ENCODE results near the gene OTOP1. TPM values are rescaled to one million over a fixed set of nuclear protein-coding genes. Genes with fewer than 3 reads are reported as not detected.

Gene OTOP1
- polyA plus RNA-seq, 1 donor from 2014 or later = 0.16 TPM

DNA sequence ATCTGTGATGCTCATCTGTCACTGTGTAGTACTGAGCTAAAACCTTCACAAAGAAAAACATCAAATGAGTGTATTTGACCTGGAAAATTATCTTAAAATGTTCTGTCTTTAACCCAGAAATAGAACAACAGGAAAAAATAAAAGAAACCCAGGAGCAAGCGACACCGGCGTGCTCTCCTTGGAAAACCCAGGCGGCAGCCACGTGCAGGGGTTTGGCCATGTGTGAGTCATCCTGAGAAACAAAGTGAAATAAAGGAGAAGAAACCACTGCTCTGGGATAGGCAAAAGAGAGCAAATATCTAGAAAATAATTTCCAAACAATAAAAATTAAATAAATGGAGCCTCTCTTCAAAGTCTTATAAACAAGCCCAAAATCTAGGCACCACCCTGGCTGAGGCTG is 41.3 kb upstream of the OTOP1 start:
- H3K27ac ChIP-seq (ENCODE audit: low read length) = no peak overlapping the region
- H3K4me3 ChIP-seq (ENCODE audit: low read length) = no peak overlapping the region
- H3K36me3 ChIP-seq (ENCODE audit: insufficient read depth, low read length) = no peaks in the 10 kb centered on the region
- TF ChIP-seq POLR2AphosphoS5 (IDR thresholded peaks at IDR 0.05) (no peak), EZH2 (IDR thresholded peaks at IDR 0.05; ENCODE audit: borderline replicate concordance, insufficient read depth, low read length, poor library complexity, severe bottlenecking) (no peak), TAF1 (IDR thresholded peaks at IDR 0.05; ENCODE audit: low read depth) (no peak), RAD21 (conservative IDR thresholded peaks at IDR 0.05) (no peak), MXI1 (conservative IDR thresholded peaks at IDR 0.05; ENCODE audit: poor library complexity, severe bottlenecking) (no peak), SMC3 (conservative IDR thresholded peaks at IDR 0.05; ENCODE audit: poor library complexity) (no peak)
- TF ChIP-seq, protein P1, sequence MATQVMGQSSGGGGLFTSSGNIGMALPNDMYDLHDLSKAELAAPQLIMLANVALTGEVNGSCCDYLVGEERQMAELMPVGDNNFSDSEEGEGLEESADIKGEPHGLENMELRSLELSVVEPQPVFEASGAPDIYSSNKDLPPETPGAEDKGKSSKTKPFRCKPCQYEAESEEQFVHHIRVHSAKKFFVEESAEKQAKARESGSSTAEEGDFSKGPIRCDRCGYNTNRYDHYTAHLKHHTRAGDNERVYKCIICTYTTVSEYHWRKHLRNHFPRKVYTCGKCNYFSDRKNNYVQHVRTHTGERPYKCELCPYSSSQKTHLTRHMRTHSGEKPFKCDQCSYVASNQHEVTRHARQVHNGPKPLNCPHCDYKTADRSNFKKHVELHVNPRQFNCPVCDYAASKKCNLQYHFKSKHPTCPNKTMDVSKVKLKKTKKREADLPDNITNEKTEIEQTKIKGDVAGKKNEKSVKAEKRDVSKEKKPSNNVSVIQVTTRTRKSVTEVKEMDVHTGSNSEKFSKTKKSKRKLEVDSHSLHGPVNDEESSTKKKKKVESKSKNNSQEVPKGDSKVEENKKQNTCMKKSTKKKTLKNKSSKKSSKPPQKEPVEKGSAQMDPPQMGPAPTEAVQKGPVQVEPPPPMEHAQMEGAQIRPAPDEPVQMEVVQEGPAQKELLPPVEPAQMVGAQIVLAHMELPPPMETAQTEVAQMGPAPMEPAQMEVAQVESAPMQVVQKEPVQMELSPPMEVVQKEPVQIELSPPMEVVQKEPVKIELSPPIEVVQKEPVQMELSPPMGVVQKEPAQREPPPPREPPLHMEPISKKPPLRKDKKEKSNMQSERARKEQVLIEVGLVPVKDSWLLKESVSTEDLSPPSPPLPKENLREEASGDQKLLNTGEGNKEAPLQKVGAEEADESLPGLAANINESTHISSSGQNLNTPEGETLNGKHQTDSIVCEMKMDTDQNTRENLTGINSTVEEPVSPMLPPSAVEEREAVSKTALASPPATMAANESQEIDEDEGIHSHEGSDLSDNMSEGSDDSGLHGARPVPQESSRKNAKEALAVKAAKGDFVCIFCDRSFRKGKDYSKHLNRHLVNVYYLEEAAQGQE (IDR thresholded peaks at IDR 0.05; ENCODE audit: borderline replicate concordance) = no peak
- H3K79me2 ChIP-seq (replicated peaks; ENCODE audit: insufficient read depth, low read length) = no peaks in the 10 kb centered on the region
- no peaks in the 10 kb centered on the region for H4K20me1 ChIP-seq (ENCODE audit: insufficient read depth)
- no peaks in the 10 kb centered on the region for H3K9me3 ChIP-seq (ENCODE audit: low read length)
- no peak overlapping the region for H3K4me2 ChIP-seq (ENCODE audit: low read length)
- H3F3A ChIP-seq (ENCODE audit: insufficient read depth, low read length, poor library complexity, severe bottlenecking) = no peaks in the 10 kb centered on the region
- no peak overlapping the region for H2AFZ ChIP-seq (ENCODE audit: low read depth, low read length)
- H3K9me2 ChIP-seq (ENCODE audit: insufficient read depth, low read length) = no peaks in the 10 kb centered on the region
- H3K9ac ChIP-seq (ENCODE audit: low read length) = no peak overlapping the region
- no peaks in the 10 kb centered on the region for H3K27me3 ChIP-seq (ENCODE audit: insufficient read depth, low read depth, low read length)

DNA sequence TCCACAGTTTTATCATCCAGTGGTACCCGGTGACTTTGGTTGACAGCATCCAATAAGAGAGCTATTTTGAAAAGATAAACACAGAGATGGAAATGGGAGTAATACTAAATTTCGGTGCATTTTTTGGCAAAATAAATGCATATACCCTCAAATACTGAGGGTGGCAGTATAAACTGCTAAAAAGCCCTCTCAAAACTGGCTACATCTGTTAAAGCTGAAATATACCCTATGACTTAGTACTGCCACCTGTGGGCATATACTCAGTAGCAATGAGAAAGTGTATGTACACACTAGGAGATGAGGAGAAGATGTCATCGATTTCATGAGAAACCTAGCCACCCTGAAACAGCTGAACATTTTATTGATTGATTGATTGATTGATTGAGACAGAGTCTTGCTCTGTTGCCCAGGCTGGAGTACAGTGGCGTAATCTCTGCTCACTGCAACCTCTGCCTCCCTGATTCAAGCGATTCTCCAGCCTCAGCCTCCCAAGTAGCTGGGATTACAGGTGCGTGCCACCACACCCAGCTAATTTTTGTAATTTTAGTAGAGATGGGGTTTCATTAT is 33.5 kb upstream of the OTOP1 start:
- TF ChIP-seq, protein P2, sequence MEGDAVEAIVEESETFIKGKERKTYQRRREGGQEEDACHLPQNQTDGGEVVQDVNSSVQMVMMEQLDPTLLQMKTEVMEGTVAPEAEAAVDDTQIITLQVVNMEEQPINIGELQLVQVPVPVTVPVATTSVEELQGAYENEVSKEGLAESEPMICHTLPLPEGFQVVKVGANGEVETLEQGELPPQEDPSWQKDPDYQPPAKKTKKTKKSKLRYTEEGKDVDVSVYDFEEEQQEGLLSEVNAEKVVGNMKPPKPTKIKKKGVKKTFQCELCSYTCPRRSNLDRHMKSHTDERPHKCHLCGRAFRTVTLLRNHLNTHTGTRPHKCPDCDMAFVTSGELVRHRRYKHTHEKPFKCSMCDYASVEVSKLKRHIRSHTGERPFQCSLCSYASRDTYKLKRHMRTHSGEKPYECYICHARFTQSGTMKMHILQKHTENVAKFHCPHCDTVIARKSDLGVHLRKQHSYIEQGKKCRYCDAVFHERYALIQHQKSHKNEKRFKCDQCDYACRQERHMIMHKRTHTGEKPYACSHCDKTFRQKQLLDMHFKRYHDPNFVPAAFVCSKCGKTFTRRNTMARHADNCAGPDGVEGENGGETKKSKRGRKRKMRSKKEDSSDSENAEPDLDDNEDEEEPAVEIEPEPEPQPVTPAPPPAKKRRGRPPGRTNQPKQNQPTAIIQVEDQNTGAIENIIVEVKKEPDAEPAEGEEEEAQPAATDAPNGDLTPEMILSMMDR (IDR thresholded peaks at IDR 0.05; ENCODE audit: poor library complexity, severe bottlenecking) = no peak
- TF ChIP-seq EP300 (conservative IDR thresholded peaks at IDR 0.05; ENCODE audit: poor library complexity, severe bottlenecking) (no peak), EZH2 (IDR thresholded peaks at IDR 0.05; ENCODE audit: borderline replicate concordance, insufficient read depth, low read length, poor library complexity, severe bottlenecking) (no peak), SMC3 (conservative IDR thresholded peaks at IDR 0.05; ENCODE audit: poor library complexity) (no peak), MXI1 (conservative IDR thresholded peaks at IDR 0.05; ENCODE audit: poor library complexity, severe bottlenecking) (no peak), RAD21 (conservative IDR thresholded peaks at IDR 0.05) (no peak), POLR2AphosphoS5 (IDR thresholded peaks at IDR 0.05) (no peak), TAF1 (IDR thresholded peaks at IDR 0.05; ENCODE audit: low read depth) (no peak)
- TF ChIP-seq, protein P1 (IDR thresholded peaks at IDR 0.05; ENCODE audit: borderline replicate concordance) = no peak
- no peaks in the 10 kb centered on the region for H3K9me2 ChIP-seq (ENCODE audit: insufficient read depth, low read length)
- H3K9me3 ChIP-seq (ENCODE audit: low read length) = no peaks in the 10 kb centered on the region
- H3K36me3 ChIP-seq (ENCODE audit: insufficient read depth, low read length) = no peaks in the 10 kb centered on the region
- H3K27ac ChIP-seq (ENCODE audit: low read length) = no peak overlapping the region
- H3F3A ChIP-seq (ENCODE audit: insufficient read depth, low read length, poor library complexity, severe bottlenecking) = no peaks in the 10 kb centered on the region
- no peaks in the 10 kb centered on the region for H3K79me2 ChIP-seq (replicated peaks; ENCODE audit: insufficient read depth, low read length)
- no peak overlapping the region for H3K9ac ChIP-seq (ENCODE audit: low read length)
- H3K4me2 ChIP-seq (ENCODE audit: low read length) = no peak overlapping the region
- no peaks in the 10 kb centered on the region for H4K20me1 ChIP-seq (ENCODE audit: insufficient read depth)
- no peak overlapping the region for H3K4me3 ChIP-seq (ENCODE audit: low read length)
- H2AFZ ChIP-seq (ENCODE audit: low read depth, low read length) = no peak overlapping the region
- H3K27me3 ChIP-seq (ENCODE audit: insufficient read depth, low read depth, low read length) = no peaks in the 10 kb centered on the region

All from neural cell (in vitro differentiated cells).